K562 (cell line): ENCODE data around the gene FZD1. TPM values are rescaled to one million over a fixed set of nuclear protein-coding genes. Genes with fewer than 3 reads are reported as not detected.

Experiments used
- ATAC-seq: fragments of 200-7000 bp; cut with Tn5 transposase; 3 replicates; pipeline ENCODE4 v1.9.1; 2020; ENCODE audit warnings: moderate library complexity
- BruUV-seq: library from RNA; stranded (reverse); fragments of 400-500 nt; replicated peaks from 2 replicates; lab custom pipeline; 2021; lab: Mats Ljungman, UMichigan
- CTCF ChIA-PET: fragments of 300-600 bp; formaldehyde crosslinking; extraction: SDS; loops from one replicate; lab custom pipeline; 2021; ENCODE audit warnings: low intra/inter-chr PET ratio; lab: Yijun Ruan, JAX
- POLR2A ChIA-PET: fragments of 300-600, 350-650 bp; sonication (Branson Sonifier 250); formaldehyde crosslinking; extraction: SDS; loops from one replicate; lab custom pipeline; 2021; ENCODE audit warnings: antibody characterized with exemption, inconsistent platforms; lab: Yijun Ruan, JAX
- DNase-seq, 4 experiments: peaks; one replicate each; pipeline versions ENCODE4 v3.0.0 to v3.0.0-alpha.2; 2011 to 2018; ENCODE audit warnings: low spot score in 3 of 4, mixed read lengths in 3 of 4; ENCODE audit errors: extremely low read depth in 1 of 4
- FAIRE-seq: peaks from 2 replicates; lab custom pipeline; 2011; peaks lifted over from hg19 to GRCh38; lab: Jason Lieb, UNC
- H2AFZ ChIP-seq: 2 replicates; pipeline ENCODE4 v1.6.0; 2011; ENCODE audit warnings: low read depth, low read length, control low read depth, inconsistent platforms
- H3K27ac ChIP-seq: fragments of 200-600 bp; 3 replicates; pipeline ENCODE4 v1.8.0; 2011; ENCODE audit warnings: low read depth, mild to moderate bottlenecking, control low read depth, inconsistent platforms, low read length, moderate library complexity, mixed read lengths; ENCODE audit errors: extremely low read depth
- H3K27me3 ChIP-seq, 2 experiments: fragments of 300-600 bp in 1 of 2; 2 replicates in 1 of 2; 3 replicates in 1 of 2; pipeline versions ENCODE4 v1.6.0 to v1.8.0; 2011; ENCODE audit warnings: inconsistent platforms in 2 of 2, low read length in 2 of 2, mild to moderate bottlenecking in 1 of 2, mixed read lengths in 1 of 2, moderate library complexity in 1 of 2; ENCODE audit not compliant: control insufficient read depth in 2 of 2, insufficient read depth in 2 of 2
- H3K36me3 ChIP-seq: fragments of 300-600 bp; 3 replicates; pipeline ENCODE4 v1.8.0; 2011; ENCODE audit warnings: mild to moderate bottlenecking, low read length, inconsistent platforms; ENCODE audit not compliant: control insufficient read depth, insufficient read depth
- H3K4me1 ChIP-seq, 2 experiments: fragments of 200-600 bp in 1 of 2; replicated peaks in 1 of 2; 2 replicates in 1 of 2; 3 replicates in 1 of 2; pipeline versions ENCODE4 v1.5.1 to v1.8.0; 2011; ENCODE audit warnings: inconsistent platforms in 2 of 2, low read length in 2 of 2, mild to moderate bottlenecking in 1 of 2, mixed read lengths in 1 of 2, moderate library complexity in 1 of 2; ENCODE audit not compliant: control insufficient read depth in 2 of 2, insufficient read depth in 2 of 2
- H3K4me2 ChIP-seq: 2 replicates; pipeline ENCODE4 v1.6.1; 2011; ENCODE audit warnings: low read length, control low read depth, inconsistent platforms, mixed read lengths; ENCODE audit not compliant: insufficient read depth
- H3K4me3 ChIP-seq: fragments of 200-600 bp; sonication (generic), shearing (Covaris generic); 2 replicates; pipeline ENCODE4 v1.5.1; 2016; ENCODE audit warnings: control low read depth, inconsistent platforms
- H3K79me2 ChIP-seq: fragments of 200-600 bp; 3 replicates; pipeline ENCODE4 v1.8.0; 2011; ENCODE audit warnings: low read length, inconsistent platforms; ENCODE audit not compliant: control insufficient read depth, insufficient read depth
- H3K9ac ChIP-seq, 2 experiments: 2 replicates each; pipeline versions ENCODE4 v1.6.0 to v1.6.1; 2011; ENCODE audit warnings: low read depth in 2 of 2, low read length in 2 of 2, control low read depth in 1 of 2, inconsistent platforms in 1 of 2, mild to moderate bottlenecking in 1 of 2, mixed read lengths in 1 of 2; ENCODE audit not compliant: insufficient read depth in 1 of 2
- H3K9me1 ChIP-seq: one replicate; pipeline ENCODE4 v1.6.0; 2011; ENCODE audit warnings: inconsistent platforms, mild to moderate bottlenecking, low read length, moderate library complexity; ENCODE audit not compliant: control insufficient read depth, insufficient read depth
- H3K9me3 ChIP-seq: replicated peaks from 2 replicates; pipeline ENCODE4 v1.5.1; 2011; ENCODE audit warnings: low read depth, low read length, inconsistent platforms; ENCODE audit not compliant: control insufficient read depth, insufficient read depth
- H4K20me1 ChIP-seq: replicated peaks from 2 replicates; pipeline ENCODE4 v1.6.1; 2011; ENCODE audit warnings: low read length, inconsistent platforms, mixed read lengths; ENCODE audit not compliant: control insufficient read depth, insufficient read depth
- ARID3A ChIP-seq: IDR thresholded peaks from 2 replicates; pipeline ENCODE4 v1.6.1; 2012; ENCODE audit warnings: low read depth, low read length, improper control_type of control experiment, borderline replicate concordance
- CREM ChIP-seq: IDR thresholded peaks from 2 replicates; pipeline ENCODE4 v1.6.1; 2014; ENCODE audit warnings: antibody characterized with exemption, low read depth
- ETV5 ChIP-seq: sonication (generic); formaldehyde crosslinking; IDR thresholded peaks from 2 replicates; pipeline ENCODE4 v1.4.0; 2020; ENCODE audit warnings: low read depth, mild to moderate bottlenecking, missing genetic modification reagents
- JUNB ChIP-seq: fragments of 450-650 bp; formaldehyde crosslinking; conservative IDR thresholded peaks from 2 replicates; pipeline ENCODE4 v1.4.0; 2020; ENCODE audit warnings: mild to moderate bottlenecking
- NFIC ChIP-seq: fragments of 450-650 bp; IDR thresholded peaks from 2 replicates; pipeline ENCODE4 v1.6.1; 2017; ENCODE audit warnings: mild to moderate bottlenecking, inconsistent platforms
- ZBED1 ChIP-seq: IDR thresholded peaks from 2 replicates; pipeline ENCODE4 v1.6.1; 2014
- ZNF3 ChIP-seq: fragments of 250-450 bp; sonication (Bioruptor Pico); IDR thresholded peaks from 2 replicates; pipeline ENCODE4 v1.5.0; 2021; ENCODE audit warnings: mild to moderate bottlenecking, moderate library complexity
- WGBS: fragments of 100-300 bp; shearing (Covaris generic); methylation state at CpG from one replicate; pipeline ENCODE4 v1.1.6; 2016; ENCODE audit warnings: low coverage, mixed read lengths; ENCODE audit not compliant: insufficient coverage; ENCODE audit errors: missing lambda C conversion rate; 5-methylcytosine and 5-hydroxymethylcytosine counted together
- in situ Hi-C: fragments of 300-500 bp; cut with MboI; formaldehyde crosslinking; loops from 4 replicates; pipeline ENCODE4 v1.15.0; 2018; ENCODE audit warnings: inconsistent platforms, mixed read lengths
- intact Hi-C: fragments of 100-400 bp; cut with micrococcal nuclease; formaldehyde crosslinking; loops from 2 replicates; pipeline ENCODE4 v1.14.2; 2022
- polyA plus RNA-seq, 8 experiments: library from polyadenylated mRNA; depleted of rRNA in 4 of 8; stranded (reverse) in 5 of 8; unstranded in 3 of 8; fragments of >200 nt; fragmentation: Nextera tagmentation in 2 of 8; fragmentation: Illumina TruSeq in 1 of 8; extraction: Ambion mirVana in 2 of 8; extraction: Trizol in 1 of 8; gene quantifications; 2 replicates each; pipeline versions ENCODE4 v1.2.1 to v1.2.3, GENCODE V29; 2011 to 2014; ENCODE audit warnings: inconsistent platforms in 1 of 8, missing spikeins in 1 of 8
- total RNA-seq, 7 experiments: library from RNA; depleted of rRNA in 6 of 7; stranded (reverse); fragments of >200 nt in 6 of 7; fragmentation: Illumina TruSeq in 2 of 7; extraction: Trizol in 2 of 7; gene quantifications; 2 replicates each; pipeline versions ENCODE4 v1.2.1 to v1.2.3, GENCODE V29; 2011 to 2021; ENCODE audit warnings: low replicate concordance in 1 of 7

Gene FZD1
- total and polyA plus RNA-seq, 9 of the 15 experiments (the other 6 are each of a cell fraction or from before 2014, with no cell fraction given) = 0.25 to 5.1 (median 1.8) TPM

GRCh38 chr7:91285696-91286355, 21.6 kb downstream of the FZD1 start (continued):
- TF ChIP-seq ARID3A = no peak
- no peak for TF ChIP-seq JUNB (CRISPR knock-in tag)
- TF ChIP-seq ZBED1 = no peak

GRCh38 chr7:91286432-91286831, 22.2 kb downstream of the FZD1 start:
- H3K4me3 ChIP-seq = no peak overlapping the region
- POLR2A ChIA-PET = no interaction called here
- H3K4me1 ChIP-seq = no peaks in the 10 kb centered on the region
- TF ChIP-seq CREM (0 out of 2 replicates have a peak, but pooled peaks have one; percentile 31), ETV5 (no peak), ZNF3 (CRISPR knock-in tag) (no peak), NFIC (peak; percentile 66)
- no peak overlapping the region for H3K9ac ChIP-seq
- no peaks in the 10 kb centered on the region for H3K27me3 ChIP-seq
- no peak overlapping the region for H2AFZ ChIP-seq
- H3K4me2 ChIP-seq = no peak overlapping the region
- no peaks in the 10 kb centered on the region for H3K36me3 ChIP-seq
- no peak for FAIRE-seq
- peak in 1 of 4 experiments; percentile 16 for DNase-seq
- 24% methylated on average over 6 of the region's 6 CpGs for WGBS
- H3K9me1 ChIP-seq = no peaks in the 10 kb centered on the region
- H3K9me3 ChIP-seq = no peaks in the 10 kb centered on the region
- ATAC-seq = no peak; the same call in 2 of the 3 replicates
- CTCF ChIA-PET = no interaction called here
- BruUV-seq = no TSS peak
- H4K20me1 ChIP-seq = no peaks in the 10 kb centered on the region
- H3K79me2 ChIP-seq = no peaks in the 10 kb centered on the region
- no peak overlapping the region for H3K27ac ChIP-seq
- in situ Hi-C loops (no loop called here), intact Hi-C loops (loop anchor here (5.0 to 10.0 kb wide), 2 partner anchors 141 to 428 kb away; no protein-coding TSS in a partner anchor)
